Measurements from ENCODE around the gene MCFD2. TPM values are rescaled to one million over a fixed set of nuclear protein-coding genes. Genes with fewer than 3 reads are reported as not detected.

Gene MCFD2
- total RNA-seq, 1 donor from 2014 or later = 50.7 TPM

DNA sequence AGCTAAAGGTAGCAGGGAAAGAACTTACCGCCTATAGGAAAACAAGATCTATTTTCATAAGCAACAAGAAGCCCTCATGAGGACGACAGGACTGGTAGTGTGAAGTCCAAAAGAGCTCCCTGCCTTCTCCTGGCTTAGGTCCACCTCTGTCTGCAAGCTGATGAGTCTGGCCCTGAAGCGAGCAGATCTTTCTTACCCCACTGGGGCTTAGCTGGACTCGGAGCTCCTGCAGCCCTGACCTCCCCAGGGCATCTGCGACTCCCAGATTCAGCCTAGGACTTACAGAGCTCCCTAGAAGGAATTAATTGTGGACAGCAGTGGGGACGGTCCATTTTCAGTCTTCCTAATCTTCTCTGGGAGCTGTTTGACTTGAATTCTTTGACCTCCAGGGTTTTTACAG lies 53.7 kb downstream of the MCFD2 start:
- TF ChIP-seq, protein P1, sequence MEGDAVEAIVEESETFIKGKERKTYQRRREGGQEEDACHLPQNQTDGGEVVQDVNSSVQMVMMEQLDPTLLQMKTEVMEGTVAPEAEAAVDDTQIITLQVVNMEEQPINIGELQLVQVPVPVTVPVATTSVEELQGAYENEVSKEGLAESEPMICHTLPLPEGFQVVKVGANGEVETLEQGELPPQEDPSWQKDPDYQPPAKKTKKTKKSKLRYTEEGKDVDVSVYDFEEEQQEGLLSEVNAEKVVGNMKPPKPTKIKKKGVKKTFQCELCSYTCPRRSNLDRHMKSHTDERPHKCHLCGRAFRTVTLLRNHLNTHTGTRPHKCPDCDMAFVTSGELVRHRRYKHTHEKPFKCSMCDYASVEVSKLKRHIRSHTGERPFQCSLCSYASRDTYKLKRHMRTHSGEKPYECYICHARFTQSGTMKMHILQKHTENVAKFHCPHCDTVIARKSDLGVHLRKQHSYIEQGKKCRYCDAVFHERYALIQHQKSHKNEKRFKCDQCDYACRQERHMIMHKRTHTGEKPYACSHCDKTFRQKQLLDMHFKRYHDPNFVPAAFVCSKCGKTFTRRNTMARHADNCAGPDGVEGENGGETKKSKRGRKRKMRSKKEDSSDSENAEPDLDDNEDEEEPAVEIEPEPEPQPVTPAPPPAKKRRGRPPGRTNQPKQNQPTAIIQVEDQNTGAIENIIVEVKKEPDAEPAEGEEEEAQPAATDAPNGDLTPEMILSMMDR (IDR thresholded peaks at IDR 0.05) = no peak
- H3K4me3 Mint-ChIP-seq = no peak overlapping the region
- H3K36me3 Mint-ChIP-seq (ENCODE audit: low read depth) = peaks cover 4% of the 10 kb centered on the region
- peaks cover 13% of the 10 kb centered on the region for H3K9me3 Mint-ChIP-seq
- peaks cover 4% of the 10 kb centered on the region for H3K4me1 Mint-ChIP-seq
- H3K27me3 Mint-ChIP-seq = peaks cover under 1% of the 10 kb centered on the region
- DNase-seq = no peak
- CTCF ChIA-PET = no interaction called here
- no peak overlapping the region for H3K27ac Mint-ChIP-seq
- no peak for ATAC-seq (ENCODE audit: low read depth)
- intact Hi-C loops (cut with micrococcal nuclease) = no loop called here
- POLR2A ChIA-PET = no interaction called here

DNA sequence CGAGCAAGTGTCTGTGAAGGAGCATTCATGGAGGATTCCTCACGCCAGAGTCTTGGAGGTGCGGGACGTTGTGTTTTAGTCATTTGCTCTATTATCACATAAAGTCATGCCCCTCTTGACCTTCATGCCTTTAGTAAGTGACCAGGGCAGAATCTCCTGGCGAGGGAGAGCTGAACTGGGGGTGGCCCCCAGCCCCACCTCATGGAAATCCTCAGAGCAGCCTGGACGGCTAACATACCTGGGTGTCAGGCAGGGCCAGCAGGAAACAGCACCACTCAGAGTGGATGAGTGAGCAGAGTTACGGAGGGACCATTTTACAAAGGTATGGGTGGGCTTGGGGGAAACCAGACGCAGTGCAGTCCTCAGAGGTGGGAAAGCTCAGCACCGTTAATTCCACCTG lies 56.1 kb downstream of the MCFD2 start:
- ChIA-PET CTCF (no interaction called here), POLR2A (no interaction called here)
- TF ChIP-seq, protein P1 (IDR thresholded peaks at IDR 0.05) = no peak
- intact Hi-C loops (cut with micrococcal nuclease) = no loop called here
- DNase-seq (no peak), ATAC-seq (ENCODE audit: low read depth) (no peak)
- Mint-ChIP-seq H3K9me3 (peaks cover 2% of the 10 kb centered on the region), H3K27ac (no peak overlapping the region), H3K27me3 (peaks cover 2% of the 10 kb centered on the region), H3K36me3 (ENCODE audit: low read depth) (no peaks in the 10 kb centered on the region), H3K4me3 (no peak overlapping the region), H3K4me1 (no peaks in the 10 kb centered on the region)

DNA sequence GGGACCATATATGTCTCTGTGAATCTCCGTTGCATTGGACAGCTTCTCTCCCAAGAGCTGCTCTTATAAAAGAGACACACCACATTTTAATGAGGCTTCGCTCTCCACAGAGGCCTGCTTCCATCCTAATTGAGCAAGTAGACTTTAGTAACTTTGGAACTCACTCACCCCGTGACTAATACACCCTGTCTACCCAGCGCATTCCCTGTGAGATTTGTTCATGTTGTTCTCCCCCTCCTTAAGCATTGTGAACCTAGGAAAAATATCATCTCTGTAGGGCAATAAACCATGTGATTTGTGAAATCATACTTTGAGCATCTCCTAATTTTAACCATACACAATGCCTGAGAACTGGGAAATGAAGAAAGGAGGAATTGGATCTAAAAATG lies 56.9 kb downstream of the MCFD2 start:
- POLR2A ChIA-PET = no interaction called here
- H3K4me1 Mint-ChIP-seq = no peaks in the 10 kb centered on the region
- no peak for ATAC-seq (ENCODE audit: low read depth)
- intact Hi-C loops (cut with micrococcal nuclease) = no loop called here
- no peaks in the 10 kb centered on the region for H3K9me3 Mint-ChIP-seq
- TF ChIP-seq, protein P1 (IDR thresholded peaks at IDR 0.05) = no peak
- H3K27ac Mint-ChIP-seq = no peak overlapping the region
- CTCF ChIA-PET = no interaction called here
- DNase-seq = no peak
- peaks cover 2% of the 10 kb centered on the region for H3K27me3 Mint-ChIP-seq
- H3K36me3 Mint-ChIP-seq (ENCODE audit: low read depth) = no peaks in the 10 kb centered on the region
- H3K4me3 Mint-ChIP-seq = no peak overlapping the region

DNA sequence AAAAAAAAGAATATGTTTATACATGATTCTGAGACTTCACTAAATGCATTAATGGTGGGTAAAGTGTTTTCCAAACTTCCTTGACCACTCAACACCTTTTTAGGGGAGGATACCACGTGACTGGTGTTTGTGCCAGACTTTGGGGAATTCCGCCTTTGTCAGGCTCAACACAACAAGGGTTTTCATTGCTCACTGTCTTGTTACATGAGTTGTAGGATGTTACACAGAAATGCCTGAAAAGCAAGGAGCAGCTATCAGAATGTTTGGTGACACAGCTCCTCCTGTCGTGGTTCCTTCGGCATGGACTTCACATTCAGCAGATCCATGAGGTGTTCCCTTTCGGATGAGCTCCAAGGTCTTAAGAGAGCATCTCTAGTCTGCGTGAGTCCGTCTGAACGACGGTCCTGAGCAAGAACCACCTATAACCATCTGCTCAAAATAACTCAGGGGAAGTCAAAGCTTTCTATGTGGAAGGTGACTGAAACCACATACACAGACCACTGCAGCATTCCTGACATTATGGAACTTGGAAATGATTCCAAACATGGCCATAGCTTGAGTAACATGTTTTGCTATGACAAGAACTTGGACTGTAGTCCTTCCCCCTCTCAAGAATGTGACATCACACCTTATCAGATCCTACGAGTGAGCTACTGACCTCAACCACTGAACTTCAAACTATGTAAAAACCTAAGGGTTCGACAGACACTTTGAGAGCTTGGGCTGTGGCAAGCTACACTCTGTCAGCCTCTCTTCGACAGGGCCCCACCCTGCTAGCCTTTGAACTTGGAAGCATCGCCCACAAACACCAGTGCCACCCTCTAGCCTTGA lies 57.5 kb downstream of the MCFD2 start:
- Mint-ChIP-seq H3K4me1 (no peaks in the 10 kb centered on the region), H3K4me3 (no peak overlapping the region), H3K27ac (no peak overlapping the region), H3K27me3 (peaks cover 2% of the 10 kb centered on the region), H3K9me3 (no peaks in the 10 kb centered on the region), H3K36me3 (ENCODE audit: low read depth) (no peaks in the 10 kb centered on the region)
- ChIA-PET CTCF (no interaction called here), POLR2A (no interaction called here)
- intact Hi-C loops (cut with micrococcal nuclease) = no loop called here
- TF ChIP-seq, protein P1 (IDR thresholded peaks at IDR 0.05) = no peak
- ATAC-seq (ENCODE audit: low read depth) (no peak), DNase-seq (no peak)

DNA sequence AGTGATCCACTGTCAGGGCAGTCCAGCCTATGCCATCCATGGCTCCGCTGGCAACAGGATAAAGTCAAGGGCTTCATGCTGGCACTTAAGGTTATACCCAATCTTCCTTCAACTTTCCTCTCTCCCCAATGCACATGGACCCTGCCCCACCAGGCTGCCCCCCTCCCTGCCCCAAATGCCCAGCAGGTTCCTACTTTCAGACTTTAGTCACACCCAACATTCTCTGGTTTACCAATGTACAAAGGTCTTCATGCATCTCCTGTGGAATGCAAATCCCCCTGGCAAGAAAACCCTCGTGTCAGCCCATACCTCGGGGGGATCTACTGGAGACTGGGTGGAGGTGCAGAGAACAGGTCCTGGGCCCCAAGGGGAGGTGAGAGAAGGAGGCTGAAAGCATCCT lies 59.3 kb downstream of the MCFD2 start:
- no peak for ATAC-seq (ENCODE audit: low read depth)

More for the DNA sequence above, 59.3 kb downstream of the MCFD2 start:
- TF ChIP-seq, protein P1 (IDR thresholded peaks at IDR 0.05) = no peak
- Mint-ChIP-seq H3K9me3 (no peaks in the 10 kb centered on the region), H3K4me3 (no peak overlapping the region), H3K27ac (no peak overlapping the region), H3K36me3 (ENCODE audit: low read depth) (no peaks in the 10 kb centered on the region), H3K27me3 (peaks cover 2% of the 10 kb centered on the region), H3K4me1 (no peaks in the 10 kb centered on the region)
- intact Hi-C loops (cut with micrococcal nuclease) = no loop called here
- ChIA-PET POLR2A (no interaction called here), CTCF (no interaction called here)
- no peak for DNase-seq
